DMS79 (cell line): Measurements from ENCODE around the gene SETX.

Source experiments
- DNase-seq: peaks from one replicate; lab custom pipeline; 2025; lab: John Stamatoyannopoulos, UW

SETX gene

DNA sequence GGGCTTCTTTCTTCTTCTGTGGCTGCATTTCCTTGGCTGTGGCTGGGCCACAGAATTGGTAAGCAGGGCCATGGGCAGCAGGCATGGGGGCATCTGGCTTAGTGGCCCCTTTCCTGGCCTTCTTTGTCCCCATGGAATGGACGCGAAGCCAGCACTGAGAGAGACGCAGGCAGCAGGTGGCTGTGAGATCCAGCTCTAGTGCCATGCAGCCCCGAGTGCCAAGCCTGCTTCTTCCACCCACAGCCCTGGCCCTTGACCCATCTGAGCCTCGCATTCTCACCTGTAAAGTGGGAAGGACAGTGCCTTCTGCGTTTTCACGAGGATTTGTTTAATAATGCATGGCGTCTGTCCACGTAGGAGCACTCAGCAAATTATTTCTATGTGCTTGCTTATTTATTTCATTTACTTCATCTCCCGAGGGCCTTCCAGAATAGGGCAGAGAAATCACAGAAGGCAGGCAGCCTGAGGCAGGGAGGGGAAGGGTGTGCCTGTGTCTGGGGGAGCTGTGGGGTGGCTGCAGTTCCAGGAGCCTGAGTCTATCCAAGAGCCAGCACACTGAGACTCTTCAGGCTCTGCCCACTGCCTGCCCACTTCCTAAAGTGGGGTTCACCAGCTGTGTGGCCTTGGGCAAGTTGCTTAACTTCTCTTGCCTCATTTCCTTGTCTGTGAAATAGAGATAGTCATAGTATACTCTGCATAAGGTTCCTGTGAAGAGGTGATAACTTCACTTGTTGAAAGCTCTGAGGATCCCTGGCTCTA lies 137.7 kb downstream of the SETX start:
- no peak for DNase-seq

DNA sequence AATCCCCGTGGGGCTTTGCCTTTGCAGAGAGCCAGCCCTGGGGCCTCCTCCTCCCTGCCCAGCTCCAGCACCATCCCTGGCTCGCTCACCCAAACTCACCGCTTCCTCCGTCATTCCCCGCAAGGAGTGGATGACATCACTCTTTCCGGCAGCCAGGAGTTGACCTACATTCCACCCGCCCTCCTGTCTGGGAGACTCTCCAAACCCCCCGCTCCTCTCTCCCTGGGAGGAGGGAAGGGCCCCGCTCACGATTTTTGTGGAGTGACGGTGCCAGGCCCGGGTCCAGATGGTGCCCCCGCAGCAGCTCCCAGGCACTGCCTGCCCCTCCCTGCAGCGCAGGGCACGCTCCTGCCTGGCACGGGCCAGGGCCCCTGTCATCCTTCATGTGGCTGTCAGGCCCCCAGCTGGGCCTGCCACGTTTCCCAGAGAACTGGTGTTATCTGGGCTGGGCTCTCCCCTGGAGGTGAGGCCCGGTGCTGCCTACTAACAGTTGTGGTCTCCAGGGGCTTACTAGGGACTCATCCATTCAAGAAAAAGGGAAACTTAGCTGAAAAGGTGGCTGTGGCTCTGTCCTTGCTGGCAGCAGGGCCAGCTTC lies 140.7 kb downstream of the SETX start:
- peak; percentile 62 for DNase-seq

DNA sequence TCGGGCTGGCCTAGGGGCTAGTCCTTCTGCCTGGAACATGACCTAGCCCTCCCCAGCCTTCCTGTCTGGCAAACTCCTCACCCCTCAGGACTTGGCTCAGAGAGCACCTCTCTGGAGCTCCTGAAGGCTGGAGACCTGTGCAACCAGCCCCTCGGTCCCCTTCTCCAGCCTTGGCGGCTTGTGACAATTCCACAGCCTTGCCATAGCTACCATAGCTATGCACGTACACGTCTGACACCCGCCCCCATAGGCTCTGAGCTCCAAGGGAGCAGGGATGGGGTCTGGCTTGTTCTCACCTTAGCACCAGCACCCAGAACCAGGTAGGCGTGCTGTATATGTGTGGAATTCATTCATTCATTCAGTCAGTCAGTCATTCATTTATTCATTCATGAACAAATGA lies 143.2 kb downstream of the SETX start:
- DNase-seq, result no peak
